Gastroesophageal sphincter (tissue), 3 donors: ENCODE results near the gene BPIFB4.

Experiments
- CTCF ChIP-seq, 4 experiments: fragments of 200-600 bp in 2 of 4; fragments of 450-650 bp in 2 of 4; sonication (generic) in 1 of 4; IDR thresholded peaks; one replicate each; pipeline ENCODE4 v1.5.1; 2017 to 2019; ENCODE audit warnings: antibody characterized with exemption in 4 of 4, mild to moderate bottlenecking in 2 of 4, moderate library complexity in 2 of 4
- EP300 ChIP-seq: sonication (generic); formaldehyde crosslinking; IDR thresholded peaks from one replicate; pipeline ENCODE4 v1.6.1; 2017; ENCODE audit warnings: antibody characterized with exemption, mild to moderate bottlenecking
- POLR2A ChIP-seq, 2 donors: fragments of 450-650 bp; IDR thresholded peaks; one replicate each; pipeline ENCODE4 v1.6.1; 2017; ENCODE audit warnings: antibody characterized with exemption in 2 of 2, mild to moderate bottlenecking in 2 of 2, moderate library complexity in 1 of 2
- POLR2AphosphoS5 ChIP-seq: sonication (generic); formaldehyde crosslinking; IDR thresholded peaks from one replicate; pipeline ENCODE4 v1.6.1; 2017; ENCODE audit warnings: antibody characterized with exemption

GRCh38 chr20:33095249-33095648 lies 15.8 kb downstream of the BPIFB4 start:
- TF ChIP-seq CTCF (IDR thresholded peaks at IDR 0.05): no peak
- TF ChIP-seq EP300: no peak
- no peak for TF ChIP-seq POLR2A (IDR thresholded peaks at IDR 0.05)
- no peak for TF ChIP-seq POLR2AphosphoS5
